ENCODE measurements around the gene LRMDA.

DNA sequence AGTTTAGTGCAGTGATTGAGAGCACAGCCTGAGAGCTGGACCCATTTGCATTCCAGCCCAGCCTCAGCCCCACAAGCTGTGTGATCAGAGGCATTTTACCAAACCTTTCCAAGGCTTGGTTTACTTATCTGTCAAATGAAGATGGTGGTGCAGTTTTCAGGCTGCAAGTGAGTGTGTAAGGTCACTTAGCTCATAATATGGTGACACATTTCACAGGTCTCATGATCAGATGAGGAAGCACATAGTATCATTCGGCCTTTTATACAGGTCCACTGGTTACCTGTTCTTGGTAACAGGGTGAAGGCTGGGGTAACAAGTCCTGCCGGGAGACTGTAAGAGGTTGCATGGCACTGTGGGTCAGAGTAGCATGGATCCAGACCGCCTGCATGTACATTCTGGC lies 371.7 kb downstream of the LRMDA start:
- no peak for TF ChIP-seq IKZF3 (tag by site-specific recombination; IDR thresholded peaks at IDR 0.05)
- no peak for TF ChIP-seq ZNF394 (tag by site-specific recombination; IDR thresholded peaks at IDR 0.05; ENCODE audit: borderline replicate concordance)
- no peak for TF ChIP-seq ZNF501 (tag by site-specific recombination; IDR thresholded peaks at IDR 0.05)
- TF ChIP-seq, protein P1, sequence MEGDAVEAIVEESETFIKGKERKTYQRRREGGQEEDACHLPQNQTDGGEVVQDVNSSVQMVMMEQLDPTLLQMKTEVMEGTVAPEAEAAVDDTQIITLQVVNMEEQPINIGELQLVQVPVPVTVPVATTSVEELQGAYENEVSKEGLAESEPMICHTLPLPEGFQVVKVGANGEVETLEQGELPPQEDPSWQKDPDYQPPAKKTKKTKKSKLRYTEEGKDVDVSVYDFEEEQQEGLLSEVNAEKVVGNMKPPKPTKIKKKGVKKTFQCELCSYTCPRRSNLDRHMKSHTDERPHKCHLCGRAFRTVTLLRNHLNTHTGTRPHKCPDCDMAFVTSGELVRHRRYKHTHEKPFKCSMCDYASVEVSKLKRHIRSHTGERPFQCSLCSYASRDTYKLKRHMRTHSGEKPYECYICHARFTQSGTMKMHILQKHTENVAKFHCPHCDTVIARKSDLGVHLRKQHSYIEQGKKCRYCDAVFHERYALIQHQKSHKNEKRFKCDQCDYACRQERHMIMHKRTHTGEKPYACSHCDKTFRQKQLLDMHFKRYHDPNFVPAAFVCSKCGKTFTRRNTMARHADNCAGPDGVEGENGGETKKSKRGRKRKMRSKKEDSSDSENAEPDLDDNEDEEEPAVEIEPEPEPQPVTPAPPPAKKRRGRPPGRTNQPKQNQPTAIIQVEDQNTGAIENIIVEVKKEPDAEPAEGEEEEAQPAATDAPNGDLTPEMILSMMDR (tag by site-specific recombination; IDR thresholded peaks at IDR 0.05) = no peak
